GM12865 (cell line): ENCODE data around the gene LATS2.

Source experiments
- DNase-seq: peaks from one replicate; pipeline ENCODE4 v3.0.0; 2010; ENCODE audit warnings: low read depth
- H3K4me3 ChIP-seq: 2 replicates; pipeline ENCODE4 v1.5.1; 2011; ENCODE audit warnings: mild to moderate bottlenecking, low read depth, low read length, control low read depth
- CTCF ChIP-seq: IDR thresholded peaks from 2 replicates; pipeline ENCODE4 v1.5.1; 2011; ENCODE audit warnings: low read length, control low read depth, low read depth, inconsistent platforms; ENCODE audit not compliant: insufficient read depth; ENCODE audit errors: missing control alignments

LATS2 gene

GRCh38 chr13:21020176-21020575, 41.2 kb downstream of the LATS2 start:
- no peak for TF ChIP-seq CTCF
- no peak for DNase-seq
- H3K4me3 ChIP-seq, result no peak overlapping the region

- no peak overlapping the region for H3K4me3 ChIP-seq
- TF ChIP-seq CTCF, result no peak
- no peak for DNase-seq
These were observed 43.2 kb downstream of the LATS2 start for GRCh38 chr13:21018220-21018619.

GRCh38 chr13:21016487-21016886, 44.9 kb downstream of the LATS2 start:
- no peak for TF ChIP-seq CTCF
- H3K4me3 ChIP-seq, result no peak overlapping the region

GRCh38 chr13:21015284-21015683, 46.1 kb downstream of the LATS2 start:
- no peak for TF ChIP-seq CTCF
- no peak overlapping the region for H3K4me3 ChIP-seq
- no peak for DNase-seq

More at GRCh38 chr13:21016487-21016886, 44.9 kb downstream of the LATS2 start:
- DNase-seq, result no peak

- H3K4me3 ChIP-seq, result no peak overlapping the region
- no peak for DNase-seq
- TF ChIP-seq CTCF, result no peak
These were observed 46.8 kb downstream of the LATS2 start for GRCh38 chr13:21014502-21015170.

GRCh38 chr13:21014139-21014501, 47.3 kb downstream of the LATS2 start:
- no peak for DNase-seq
- no peak for TF ChIP-seq CTCF
- H3K4me3 ChIP-seq, result no peak overlapping the region

- H3K4me3 ChIP-seq, result no peak overlapping the region
- DNase-seq, result no peak
- TF ChIP-seq CTCF, result no peak
These were observed 47.7 kb downstream of the LATS2 start for GRCh38 chr13:21013682-21014038.
